Activated CD4-positive, CD25-positive, alpha-beta regulatory T cell (primary cell): ENCODE data around the gene TRMU.
"Not testable (repeated sequence)": the region's sequence is repeated elsewhere in the genome, so short reads cannot be mapped to it uniquely, and the experiment has no call there.

Experiments
- DNase-seq, 4 experiments: peaks; one replicate each; lab custom pipeline; 2025; lab: John Stamatoyannopoulos, UW

TRMU gene

DNA sequence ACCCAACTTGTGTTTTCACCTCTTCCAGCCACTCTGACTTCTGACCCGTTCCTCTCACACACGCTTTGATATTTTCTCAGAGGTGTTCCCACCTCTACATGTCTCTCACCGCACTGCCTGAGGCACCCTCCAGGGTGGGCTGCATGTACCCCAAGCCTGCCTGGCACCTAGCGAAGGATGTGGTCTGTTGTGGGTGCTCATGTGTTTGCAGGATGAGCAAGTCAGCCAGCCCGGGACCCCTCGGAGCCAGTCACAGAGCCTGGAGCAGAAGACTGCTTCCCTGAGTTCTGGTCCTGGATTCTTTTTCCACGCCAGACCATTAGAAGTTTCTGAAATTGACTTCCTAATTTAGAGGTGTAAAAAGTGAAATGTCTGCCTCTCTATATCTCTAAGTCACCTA lies 35.0 kb upstream of the TRMU start:
- no peak for DNase-seq

DNA sequence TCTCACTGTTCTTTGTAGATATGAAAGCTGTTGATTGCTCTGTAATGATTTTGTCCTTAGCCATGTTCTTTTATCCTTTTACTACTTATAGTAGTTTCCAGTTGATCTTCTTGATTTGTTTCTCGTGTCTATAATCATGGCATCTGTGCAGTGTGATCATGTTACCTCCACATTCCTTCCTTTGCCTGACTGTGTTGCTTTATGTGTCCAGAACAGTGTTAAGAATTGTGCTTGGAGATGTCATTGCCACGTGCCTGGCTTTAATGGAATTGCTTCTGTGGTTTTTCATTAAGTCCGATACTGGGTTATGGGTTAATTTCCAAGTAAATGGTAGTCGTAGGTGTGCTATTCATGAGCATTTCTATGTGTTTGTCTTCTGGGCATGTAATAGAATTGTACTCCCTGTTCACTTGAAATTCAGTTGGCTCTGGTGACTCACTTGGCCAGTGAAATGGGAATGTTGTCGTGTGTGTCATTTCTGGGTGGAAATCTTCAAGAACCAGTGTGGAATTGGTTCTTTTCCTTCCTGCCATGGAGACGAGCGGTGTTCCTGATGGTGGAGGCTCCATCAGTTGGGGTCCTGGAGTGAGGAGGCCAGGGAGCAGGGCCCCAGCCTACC lies 32.1 kb upstream of the TRMU start:
- DNase-seq, result no peak

GRCh38 chr22:46308283-46308988 lies 27.1 kb upstream of the TRMU start:
- DNase-seq, result no peak

- no peak for DNase-seq
Observed at GRCh38 chr22:46309526-46310085, 25.9 kb upstream of the TRMU start.

- no peak for DNase-seq
Observed at GRCh38 chr22:46312056-46312455, 23.5 kb upstream of the TRMU start.

GRCh38 chr22:46312848-46313247 lies 22.7 kb upstream of the TRMU start:
- DNase-seq, result not testable (repeated sequence)

GRCh38 chr22:46315976-46316375 lies 19.5 kb upstream of the TRMU start:
- DNase-seq, result no peak

DNA sequence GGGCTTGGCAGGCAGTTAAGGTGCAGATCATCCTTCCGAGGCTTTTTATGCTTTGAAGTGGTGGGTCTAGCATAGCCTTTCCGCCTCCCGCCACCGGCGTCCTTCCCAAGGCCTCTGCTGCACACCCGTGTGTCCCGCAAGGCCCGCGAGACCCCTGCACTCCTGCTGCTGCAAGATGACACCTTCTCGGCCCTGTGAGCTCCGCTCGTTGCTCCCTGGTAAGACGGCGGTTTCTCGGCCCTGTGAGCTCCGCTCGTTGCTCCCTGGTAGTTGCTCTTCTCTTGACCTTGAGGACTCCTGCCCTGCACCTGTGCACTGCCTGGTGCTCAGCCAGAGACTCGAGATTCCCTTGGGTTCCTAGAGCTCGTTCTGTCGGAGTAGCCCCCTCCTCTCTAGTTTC lies 17.9 kb upstream of the TRMU start:
- no peak for DNase-seq

GRCh38 chr22:46318576-46318975 lies 16.9 kb upstream of the TRMU start:
- DNase-seq, result no peak

DNA sequence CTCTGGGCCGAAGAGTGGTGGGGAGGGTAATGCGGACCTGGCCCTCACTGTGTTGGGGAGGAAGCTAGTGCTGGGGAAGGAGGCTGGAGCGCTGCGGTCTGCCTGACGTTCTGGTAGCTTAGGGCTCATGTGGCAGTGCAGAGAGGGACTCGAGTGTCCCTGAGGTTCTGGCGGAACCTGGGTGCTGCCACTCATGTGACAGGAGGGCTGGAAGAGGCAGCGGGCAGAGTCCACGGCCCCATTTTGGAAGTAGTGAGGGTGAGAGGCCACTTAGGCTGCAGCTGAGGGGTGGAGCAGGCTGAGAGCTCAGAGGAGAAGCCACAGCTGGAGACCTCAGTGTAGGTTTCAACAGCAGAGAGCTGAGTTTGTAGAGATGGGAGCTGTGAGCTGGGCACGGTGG lies 16.2 kb upstream of the TRMU start:
- no peak for DNase-seq

DNA sequence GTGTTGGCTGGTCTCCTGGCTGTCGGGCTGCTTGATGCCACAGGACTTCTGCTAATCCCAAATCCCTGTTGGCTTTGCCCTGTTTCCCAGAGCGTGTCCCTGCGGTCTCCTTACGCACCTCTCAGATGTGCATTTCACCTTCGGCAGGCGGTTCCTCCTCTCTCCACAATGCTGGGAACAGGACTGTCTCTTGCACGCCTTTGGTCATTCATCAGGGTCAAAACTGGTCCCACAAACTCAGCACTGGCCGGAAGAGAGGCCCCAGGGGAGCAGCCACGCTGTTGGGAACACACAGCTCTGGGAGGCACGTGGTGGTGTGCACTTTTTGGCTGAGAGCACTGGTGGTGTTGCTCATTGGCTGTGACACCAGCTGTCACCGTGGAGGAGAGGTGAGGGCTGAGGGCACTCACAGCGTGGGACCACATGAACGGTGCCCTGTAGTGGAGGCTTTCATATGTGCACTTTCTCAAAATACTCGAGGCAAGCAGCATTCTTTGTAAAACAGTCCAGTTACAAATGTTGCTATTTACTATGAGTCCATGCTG lies 15.3 kb upstream of the TRMU start:
- DNase-seq, result no peak

GRCh38 chr22:46320716-46321386 lies 14.7 kb upstream of the TRMU start:
- DNase-seq, result no peak

DNA sequence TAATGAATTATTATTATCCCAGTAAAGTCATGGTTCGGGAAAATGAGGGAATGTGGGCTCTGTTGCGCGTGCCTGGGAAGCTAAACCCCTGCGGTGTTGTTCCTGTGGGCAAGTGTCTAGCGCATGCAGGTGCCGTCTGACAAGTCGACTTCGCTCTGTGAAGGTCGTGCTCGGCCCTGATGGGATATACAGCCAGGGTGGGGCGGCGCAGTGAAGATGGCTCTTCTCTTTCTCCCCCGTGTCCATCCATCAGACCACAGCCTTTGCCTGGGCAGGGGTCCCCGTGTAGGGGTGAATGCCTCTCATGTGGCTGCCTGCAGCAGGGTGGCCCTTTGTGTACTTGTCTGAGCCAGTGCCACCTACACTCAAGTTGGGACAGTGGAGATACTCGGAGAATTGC lies 12.8 kb upstream of the TRMU start:
- DNase-seq, result no peak

DNA sequence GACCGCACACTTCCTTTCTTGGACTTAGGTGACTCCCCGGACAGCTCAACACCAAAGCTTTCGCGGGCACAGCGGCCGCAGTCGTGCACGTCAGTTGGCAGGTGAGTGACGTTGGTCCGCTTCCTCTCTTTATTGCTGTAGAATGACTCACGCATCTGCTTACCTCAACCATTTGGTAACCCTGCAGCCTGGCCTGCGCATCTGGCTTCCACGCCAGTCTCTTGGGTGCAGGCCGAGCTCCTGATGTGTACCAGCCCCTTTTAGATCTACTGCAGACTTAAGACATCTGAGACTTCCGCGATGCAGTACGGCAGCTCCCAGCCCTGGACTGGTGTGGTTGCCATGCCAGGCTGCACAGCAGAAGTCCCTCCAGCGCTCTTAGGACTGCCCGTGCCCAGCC lies 12.4 kb upstream of the TRMU start:
- no peak for DNase-seq

GRCh38 chr22:46326066-46326680 lies 9.3 kb upstream of the TRMU start:
- DNase-seq, result no peak

- no peak for DNase-seq
Observed at GRCh38 chr22:46327691-46328465, 7.6 kb upstream of the TRMU start.

- no peak for DNase-seq
Observed at GRCh38 chr22:46328797-46329196, 6.7 kb upstream of the TRMU start.

DNA sequence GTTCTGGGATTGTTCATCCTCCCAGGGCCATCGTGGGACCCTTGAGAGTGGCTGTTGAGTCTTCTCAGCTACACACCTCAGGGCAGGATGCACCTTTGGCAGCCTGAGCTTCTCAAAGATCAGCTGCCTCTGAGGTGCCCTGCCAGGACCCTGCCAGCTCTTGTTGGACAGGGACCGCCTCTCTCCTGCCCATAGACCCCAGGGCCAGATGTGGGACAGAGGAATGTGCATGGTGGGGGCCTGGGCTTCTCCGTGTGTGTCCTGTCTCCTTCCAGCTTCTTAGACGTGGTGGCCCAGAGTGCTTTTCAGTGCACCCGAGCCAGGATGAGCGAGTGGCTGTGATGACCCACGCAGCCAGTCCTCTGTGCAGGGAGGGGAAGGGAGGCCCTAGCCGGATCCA lies 5.9 kb upstream of the TRMU start:
- no peak for DNase-seq

DNA sequence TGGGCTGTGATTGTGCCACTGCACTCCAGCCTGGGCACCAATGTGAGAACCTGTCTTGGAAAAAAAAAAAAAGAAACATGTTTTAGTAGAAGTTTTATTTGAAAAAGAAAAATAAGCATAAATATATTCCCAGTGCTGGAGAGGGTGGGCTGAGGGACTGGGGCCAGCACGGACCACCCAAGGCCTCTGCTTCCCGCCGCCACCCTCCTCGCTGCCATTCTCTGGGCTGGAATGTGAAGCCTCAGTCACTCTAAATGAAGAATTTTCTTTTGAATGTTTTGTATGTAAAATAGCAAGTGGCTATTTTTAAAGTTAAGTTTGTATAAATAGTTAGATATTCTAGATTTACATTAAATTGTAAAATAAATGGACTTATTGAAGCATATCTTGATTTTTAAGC lies 5.1 kb upstream of the TRMU start:
- DNase-seq, result no peak

DNA sequence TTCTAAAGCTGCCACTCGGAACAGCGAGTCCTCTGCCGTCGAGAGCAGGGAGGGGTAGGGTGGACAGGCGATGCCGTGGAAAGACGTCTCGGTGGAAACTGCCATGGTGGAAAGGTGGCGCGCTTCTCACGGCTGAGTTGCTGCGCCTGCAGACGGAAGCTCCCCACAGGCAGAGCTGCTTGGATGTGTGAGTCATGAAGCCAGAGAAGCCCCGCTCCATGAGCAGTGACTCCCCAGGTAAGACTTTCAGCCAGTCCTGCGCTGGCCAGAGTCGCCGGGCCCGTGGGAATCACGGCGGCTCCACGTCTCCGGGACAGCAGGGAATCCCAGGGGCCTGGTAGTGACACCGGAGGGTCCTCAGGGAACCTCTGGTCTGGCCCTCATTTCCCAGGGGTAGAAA lies 4.0 kb upstream of the TRMU start:
- no peak for DNase-seq
